Activated CD4-positive, alpha-beta T cell treated with anti-CD3 and anti-CD28 coated beads, Interleukin-2, amount 50 U/mL, for 16 hours (primary cell): ENCODE measurements around the gene EFCAB6.
A peak's percentile ranks its signal among the peaks of the same experiment; 100 is the strongest.

Experiments used
- DNase-seq: peaks from one replicate; pipeline ENCODE4 v3.0.0-alpha.2; 2020

Gene EFCAB6

GRCh38 chr22:43812149-43812842 lies at the start of gene EFCAB6:
Gene EFCAB6, minus strand, starts transcription at chr22:43812305. Its CDS starts 29,987 bp downstream, at chr22:43782318.
- DNase-seq, result peak; percentile 95

- no peak for DNase-seq
These were observed 49.4 kb upstream of the EFCAB6 start for GRCh38 chr22:43861529-43861928.

GRCh38 chr22:43860831-43861230 lies 48.7 kb upstream of the EFCAB6 start:
- DNase-seq, result no peak

GRCh38 chr22:43860126-43860525 lies 48.0 kb upstream of the EFCAB6 start:
- DNase-seq, result no peak

GRCh38 chr22:43859621-43860020 lies 47.5 kb upstream of the EFCAB6 start:
- no peak for DNase-seq

GRCh38 chr22:43859176-43859575 lies 47.1 kb upstream of the EFCAB6 start:
- no peak for DNase-seq

GRCh38 chr22:43858156-43858895 lies 46.2 kb upstream of the EFCAB6 start:
- no peak for DNase-seq

GRCh38 chr22:43857367-43857766 lies 45.3 kb upstream of the EFCAB6 start:
- no peak for DNase-seq

GRCh38 chr22:43855431-43855830 lies 43.3 kb upstream of the EFCAB6 start:
- no peak for DNase-seq

GRCh38 chr22:43854786-43855271 lies 42.7 kb upstream of the EFCAB6 start:
- DNase-seq, result no peak

- DNase-seq, result no peak
These were observed 42.1 kb upstream of the EFCAB6 start for GRCh38 chr22:43854121-43854785.

- DNase-seq, result no peak
These were observed 41.3 kb upstream of the EFCAB6 start for GRCh38 chr22:43853328-43853931.

- DNase-seq, result no peak
These were observed 40.6 kb upstream of the EFCAB6 start for GRCh38 chr22:43852573-43853327.

- DNase-seq, result no peak
These were observed 39.8 kb upstream of the EFCAB6 start for GRCh38 chr22:43851979-43852307.

- no peak for DNase-seq
These were observed 39.2 kb upstream of the EFCAB6 start for GRCh38 chr22:43851058-43851978.

- DNase-seq, result no peak
These were observed 38.4 kb upstream of the EFCAB6 start for GRCh38 chr22:43850529-43850928.

GRCh38 chr22:43849731-43850130 lies 37.6 kb upstream of the EFCAB6 start:
- no peak for DNase-seq

GRCh38 chr22:43848366-43849171 lies 36.5 kb upstream of the EFCAB6 start:
- DNase-seq, result no peak

- DNase-seq, result no peak
These were observed 35.5 kb upstream of the EFCAB6 start for GRCh38 chr22:43847376-43848289.

- no peak for DNase-seq
These were observed 34.9 kb upstream of the EFCAB6 start for GRCh38 chr22:43846966-43847365.
